ENCODE results near the gene POLDIP2. TPM values are rescaled to one million over a fixed set of nuclear protein-coding genes. Genes with fewer than 3 reads are reported as not detected.

POLDIP2 gene
- total and polyA plus RNA-seq, 10 of the 15 experiments (the other 5 are each of a cell fraction or from before 2014, with no cell fraction given) = 22.8 to 196 (median 121) TPM

DNA sequence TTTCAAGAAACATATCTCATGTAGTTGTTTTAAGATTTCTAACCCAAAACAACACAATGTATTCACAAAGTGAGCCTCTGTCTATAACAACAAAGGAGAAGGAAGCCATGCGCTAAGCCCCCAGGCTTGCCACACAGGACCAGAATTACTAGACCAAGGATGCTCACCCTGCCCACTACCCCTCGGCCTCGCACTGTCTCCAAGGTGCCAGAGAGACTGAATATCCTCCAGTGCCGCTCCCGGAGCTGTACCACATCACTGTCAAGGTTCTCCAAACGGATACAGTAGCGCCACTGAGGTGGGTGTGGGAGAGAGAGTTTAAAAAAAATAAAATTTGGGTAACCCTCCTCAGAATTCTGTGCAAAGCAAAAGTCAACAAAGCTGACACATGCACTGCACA is 7.1 kb downstream of the POLDIP2 start:
- WGBS (ENCODE audit: insufficient coverage, insufficient replicate concordance, low lambda C conversion rate, missing lambda C conversion rate) = 97% methylated on average over 7 of the region's 7 CpGs
- no peak overlapping the region for H2AFZ ChIP-seq (ENCODE audit: control insufficient read depth, low read depth, low read length)
- H3K79me2 ChIP-seq (ENCODE audit: control insufficient read depth, insufficient read depth, low read length) = no peaks in the 10 kb centered on the region
- intact Hi-C loops (cut with micrococcal nuclease; ENCODE audit: unreplicated experiment) (no loop called here), in situ Hi-C loops (cut with MboI) (no loop called here)
- no peaks in the 10 kb centered on the region for H4K20me1 ChIP-seq (ENCODE audit: control insufficient read depth, insufficient read depth)
- TF ChIP-seq CREB1 (IDR thresholded peaks at IDR 0.05; ENCODE audit: low read depth) = no peak
- no TSS peak for BruUV-seq (replicated peaks)
- H3K4me2 ChIP-seq (ENCODE audit: control insufficient read depth, insufficient read depth) = no peak overlapping the region
- no peaks in the 10 kb centered on the region for H3K9me3 ChIP-seq (replicated peaks; ENCODE audit: control insufficient read depth, insufficient read depth, low read length)
- no peak overlapping the region for H3K4me3 ChIP-seq
- no peak for FAIRE-seq
- ChIA-PET CTCF (no interaction called here), SMC1A (ENCODE audit: uncharacterized antibody, unreplicated experiment) (no interaction called here), POLR2A (no interaction called here), RAD21 (ENCODE audit: unreplicated experiment) (interaction anchor here (0.8 kb wide), 1 partner anchor 15 kb away, joined by 4 read pairs; the partner anchor contains the start of genes IFT20 and TNFAIP1)
- no peak for DNase-seq (ENCODE audit: low read depth, low spot score)
- peaks cover 17 to 24% of the 10 kb centered on the region in 2 experiments for H3K36me3 ChIP-seq (ENCODE audit: control insufficient read depth in 2 of 2, insufficient read depth in 2 of 2, low read length in 1 of 2)
- H3K27ac ChIP-seq (ENCODE audit: control insufficient read depth, insufficient read depth) = no peak overlapping the region
- no peak overlapping the region for H3K9ac ChIP-seq (ENCODE audit: control insufficient read depth, insufficient read depth, low read length)
- no peaks in the 10 kb centered on the region for H3K27me3 ChIP-seq (replicated peaks in 1 of 2; ENCODE audit: control insufficient read depth in 2 of 2, insufficient read depth in 2 of 2, low read length in 1 of 2)
- ATAC-seq = no peak
- no peaks in the 10 kb centered on the region for H3K4me1 ChIP-seq (ENCODE audit: control insufficient read depth, insufficient read depth, low read length)

DNA sequence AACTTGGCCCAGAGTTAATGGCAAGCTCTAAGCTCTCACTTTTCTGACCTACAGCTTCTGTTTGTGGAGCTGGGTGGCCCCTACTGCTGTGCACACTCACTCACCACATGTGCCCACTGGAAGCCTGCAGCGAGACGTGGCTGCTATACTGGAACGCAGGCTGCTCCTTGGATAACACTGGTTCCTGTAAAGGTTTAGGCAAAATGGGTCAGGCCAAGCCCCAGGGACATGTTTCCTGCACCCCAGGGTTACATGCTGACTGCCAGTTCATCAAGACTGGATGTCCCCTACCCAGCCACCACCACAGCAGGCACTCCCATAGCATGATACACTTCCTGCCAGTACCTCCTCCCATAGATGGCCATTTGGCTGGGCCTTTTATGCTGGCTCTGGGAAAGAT is 8.3 kb downstream of the POLDIP2 start:
- ChIA-PET CTCF (interaction anchor here (1.2 kb wide), 1 partner anchor 13 kb away, joined by 7 read pairs; the partner anchor contains the start of genes IFT20 and TNFAIP1), RAD21 (ENCODE audit: unreplicated experiment) (interaction anchor here (1.5 kb wide), 1 partner anchor 13 kb away, joined by 4 read pairs; the partner anchor contains the start of genes IFT20 and TNFAIP1), SMC1A (ENCODE audit: uncharacterized antibody, unreplicated experiment) (no interaction called here), POLR2A (interaction anchor here (1.0 kb wide), 1 partner anchor 14 kb away, joined by 3 read pairs; the partner anchor contains the start of genes IFT20 and TNFAIP1)
- WGBS (ENCODE audit: insufficient coverage, insufficient replicate concordance, low lambda C conversion rate, missing lambda C conversion rate) = 78% methylated on average over 3 of the region's 3 CpGs
- Histone ChIP-seq H3K79me2 (ENCODE audit: control insufficient read depth, insufficient read depth, low read length) (no peaks in the 10 kb centered on the region), H3K36me3 (ENCODE audit: control insufficient read depth in 2 of 2, insufficient read depth in 2 of 2, low read length in 1 of 2) (peaks cover 21 to 24% of the 10 kb centered on the region in 2 experiments), H4K20me1 (ENCODE audit: control insufficient read depth, insufficient read depth) (no peaks in the 10 kb centered on the region), H2AFZ (ENCODE audit: control insufficient read depth, low read depth, low read length) (no peak overlapping the region), H3K4me3 (no peak overlapping the region), H3K9ac (ENCODE audit: control insufficient read depth, insufficient read depth, low read length) (no peak overlapping the region), H3K27me3 (replicated peaks in 1 of 2; ENCODE audit: control insufficient read depth in 2 of 2, insufficient read depth in 2 of 2, low read length in 1 of 2) (no peaks in the 10 kb centered on the region), H3K4me2 (ENCODE audit: control insufficient read depth, insufficient read depth) (no peak overlapping the region), H3K4me1 (ENCODE audit: control insufficient read depth, insufficient read depth, low read length) (no peaks in the 10 kb centered on the region), H3K27ac (ENCODE audit: control insufficient read depth, insufficient read depth) (no peak overlapping the region), H3K9me3 (replicated peaks; ENCODE audit: control insufficient read depth, insufficient read depth, low read length) (no peaks in the 10 kb centered on the region)
- ATAC-seq (no peak), DNase-seq (ENCODE audit: low read depth, low spot score) (no peak), FAIRE-seq (no peak)
- in situ Hi-C loops (cut with MboI) (no loop called here), intact Hi-C loops (cut with micrococcal nuclease; ENCODE audit: unreplicated experiment) (no loop called here)
- BruUV-seq (replicated peaks) = no TSS peak
- no peak for TF ChIP-seq CBFB (IDR thresholded peaks at IDR 0.05; ENCODE audit: low read depth)
- no peak for TF ChIP-seq MYB (IDR thresholded peaks at IDR 0.05; ENCODE audit: borderline replicate concordance, low read depth, low read length)
- TF ChIP-seq STAT1 (conservative IDR thresholded peaks at IDR 0.05) = no peak
- TF ChIP-seq IKZF1 (conservative IDR thresholded peaks at IDR 0.05) = no peak
- TF ChIP-seq, protein P1, sequence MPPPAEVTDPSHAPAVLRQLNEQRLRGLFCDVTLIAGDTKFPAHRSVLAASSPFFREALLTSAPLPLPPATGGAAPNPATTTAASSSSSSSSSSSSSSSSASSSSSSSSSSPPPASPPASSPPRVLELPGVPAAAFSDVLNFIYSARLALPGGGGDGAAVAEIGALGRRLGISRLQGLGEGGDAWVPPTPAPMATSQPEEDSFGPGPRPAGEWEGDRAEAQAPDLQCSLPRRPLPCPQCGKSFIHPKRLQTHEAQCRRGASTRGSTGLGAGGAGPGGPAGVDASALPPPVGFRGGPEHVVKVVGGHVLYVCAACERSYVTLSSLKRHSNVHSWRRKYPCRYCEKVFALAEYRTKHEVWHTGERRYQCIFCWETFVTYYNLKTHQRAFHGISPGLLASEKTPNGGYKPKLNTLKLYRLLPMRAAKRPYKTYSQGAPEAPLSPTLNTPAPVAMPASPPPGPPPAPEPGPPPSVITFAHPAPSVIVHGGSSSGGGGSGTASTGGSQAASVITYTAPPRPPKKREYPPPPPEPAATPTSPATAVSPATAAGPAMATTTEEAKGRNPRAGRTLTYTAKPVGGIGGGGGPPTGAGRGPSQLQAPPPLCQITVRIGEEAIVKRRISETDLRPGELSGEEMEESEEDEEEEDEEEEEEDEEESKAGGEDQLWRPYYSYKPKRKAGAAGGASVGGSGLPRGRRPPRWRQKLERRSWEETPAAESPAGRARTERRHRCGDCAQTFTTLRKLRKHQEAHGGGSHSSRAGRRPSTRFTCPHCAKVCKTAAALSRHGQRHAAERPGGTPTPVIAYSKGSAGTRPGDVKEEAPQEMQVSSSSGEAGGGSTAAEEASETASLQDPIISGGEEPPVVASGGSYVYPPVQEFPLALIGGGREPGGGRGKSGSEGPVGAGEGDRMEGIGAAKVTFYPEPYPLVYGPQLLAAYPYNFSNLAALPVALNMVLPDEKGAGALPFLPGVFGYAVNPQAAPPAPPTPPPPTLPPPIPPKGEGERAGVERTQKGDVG (CRISPR knock-in tag; IDR thresholded peaks at IDR 0.05) = no peak
- TF ChIP-seq RAD51 (IDR thresholded peaks at IDR 0.05) = no peak
- no peak for TF ChIP-seq JUND (IDR thresholded peaks at IDR 0.05; ENCODE audit: low read depth, low read length)
- TF ChIP-seq, protein P2, sequence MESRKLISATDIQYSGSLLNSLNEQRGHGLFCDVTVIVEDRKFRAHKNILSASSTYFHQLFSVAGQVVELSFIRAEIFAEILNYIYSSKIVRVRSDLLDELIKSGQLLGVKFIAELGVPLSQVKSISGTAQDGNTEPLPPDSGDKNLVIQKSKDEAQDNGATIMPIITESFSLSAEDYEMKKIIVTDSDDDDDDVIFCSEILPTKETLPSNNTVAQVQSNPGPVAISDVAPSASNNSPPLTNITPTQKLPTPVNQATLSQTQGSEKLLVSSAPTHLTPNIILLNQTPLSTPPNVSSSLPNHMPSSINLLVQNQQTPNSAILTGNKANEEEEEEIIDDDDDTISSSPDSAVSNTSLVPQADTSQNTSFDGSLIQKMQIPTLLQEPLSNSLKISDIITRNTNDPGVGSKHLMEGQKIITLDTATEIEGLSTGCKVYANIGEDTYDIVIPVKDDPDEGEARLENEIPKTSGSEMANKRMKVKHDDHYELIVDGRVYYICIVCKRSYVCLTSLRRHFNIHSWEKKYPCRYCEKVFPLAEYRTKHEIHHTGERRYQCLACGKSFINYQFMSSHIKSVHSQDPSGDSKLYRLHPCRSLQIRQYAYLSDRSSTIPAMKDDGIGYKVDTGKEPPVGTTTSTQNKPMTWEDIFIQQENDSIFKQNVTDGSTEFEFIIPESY (IDR thresholded peaks at IDR 0.05) = no peak

All from GM12878 (cell line).